Mucosa of descending colon (tissue), 3 donors: ENCODE measurements around the gene APLP1. TPM values are rescaled to one million over a fixed set of nuclear protein-coding genes. Genes with fewer than 3 reads are reported as not detected.

ENCODE experiments used
- ATAC-seq: fragments of 200-7000 bp; cut with Tn5 transposase; one replicate; pipeline ENCODE4 v1.9.1; 2020; ENCODE audit warnings: mild to moderate bottlenecking, moderate library complexity
- DNase-seq, 3 donors: peaks; one replicate each; pipeline ENCODE4 v3.0.0-alpha.2; 2020
- H3K36me3 ChIP-seq: fragments of 200-600 bp; one replicate; pipeline ENCODE4 v1.8.0; 2021; ENCODE audit warnings: low read depth, mild to moderate bottlenecking
- H3K4me1 ChIP-seq: fragments of 200-600 bp; one replicate; pipeline ENCODE4 v1.8.0; 2021; ENCODE audit warnings: low read depth, mild to moderate bottlenecking
- H3K4me3 ChIP-seq: fragments of 200-600 bp; one replicate; pipeline ENCODE4 v1.8.0; 2021; ENCODE audit warnings: mild to moderate bottlenecking
- H3K9me3 ChIP-seq: fragments of 200-600 bp; one replicate; pipeline ENCODE4 v1.8.0; 2021; ENCODE audit warnings: mild to moderate bottlenecking
- CTCF ChIP-seq: fragments of 200-600 bp; IDR thresholded peaks from one replicate; pipeline ENCODE4 v1.8.0; 2022; ENCODE audit warnings: antibody characterized with exemption, mild to moderate bottlenecking
- intact Hi-C, 2 donors: fragments of 100-400 bp; cut with DNase I in 1 of 2; cut with micrococcal nuclease in 1 of 2; formaldehyde crosslinking; loops; one replicate each; pipeline versions ENCODE4 v1.11.0 to v1.11.1; 2022; cut with DNase I, micrococcal nuclease
- total RNA-seq, 3 donors: library from RNA; stranded (reverse); fragmentation: NEBNext Ultra II Directional in 2 of 3; extraction: Animal tissue kit (Norgen Biotek cat#: 25700) in 2 of 3; gene quantifications; one replicate each; pipeline versions ENCODE4 v1.2.1 to v1.2.4, GENCODE V29; 2021 to 2023
- donor health status: DM: no; HTN: no; CAD: no; lungs with moderate emphysema.
- donor health status: DM: no; HTN: no; CAD: no.
- donor health status: DM: no; HTN: yes; CAD: no.

Gene APLP1
- total RNA-seq, 3 donors from 2014 or later = 1.6 to 13.2 (median 1.9) TPM

GRCh38 chr19:35848919-35849505, 19.4 kb upstream of the APLP1 start:
- no peaks in the 10 kb centered on the region for H3K36me3 ChIP-seq
- DNase-seq (no peak), ATAC-seq (no peak)
- H3K4me3 ChIP-seq = no peak overlapping the region
- peaks cover 14% of the 10 kb centered on the region for H3K4me1 ChIP-seq
- TF ChIP-seq CTCF = no peak
- H3K9me3 ChIP-seq = no peaks in the 10 kb centered on the region
- intact Hi-C loops = no loop called here

GRCh38 chr19:35851213-35852028, 17.0 kb upstream of the APLP1 start:
- intact Hi-C loops = no loop called here
- H3K4me1 ChIP-seq = no peaks in the 10 kb centered on the region
- ATAC-seq = no peak
- no peaks in the 10 kb centered on the region for H3K9me3 ChIP-seq
- no peak overlapping the region for H3K4me3 ChIP-seq
- H3K36me3 ChIP-seq = no peaks in the 10 kb centered on the region
- TF ChIP-seq CTCF = no peak
- DNase-seq = no peak

GRCh38 chr19:35852029-35852780, 16.2 kb upstream of the APLP1 start, which contains the start of gene NPHS1:
NPHS1 (minus strand) TSS chr19:35852504; CDS start chr19:35851837, 667 bp downstream.
- Histone ChIP-seq H3K9me3 (no peaks in the 10 kb centered on the region), H3K4me3 (no peak within 1 kb of the TSS), H3K36me3 (no peaks in the 10 kb centered on the region), H3K4me1 (no peaks in the 10 kb centered on the region)
- ATAC-seq (no peak), DNase-seq (no peak)
- TF ChIP-seq CTCF = no peak
- intact Hi-C loops = no loop called here

GRCh38 chr19:35853038-35853756, 15.2 kb upstream of the APLP1 start:
- no peak for ATAC-seq

More at GRCh38 chr19:35853038-35853756, 15.2 kb upstream of the APLP1 start:
- TF ChIP-seq CTCF = no peak
- Histone ChIP-seq H3K36me3 (no peaks in the 10 kb centered on the region), H3K4me1 (no peaks in the 10 kb centered on the region), H3K4me3 (no peak overlapping the region), H3K9me3 (no peaks in the 10 kb centered on the region)
- no peak for DNase-seq
- intact Hi-C loops = no loop called here
